Activated T-cell treated with anti-CD3 and anti-CD28 coated beads, Interleukin-2, amount 50 U/mL, for 48 hours (primary cell): Measurements from ENCODE around the gene SLC39A1.
"Not testable (repeated sequence)": the region's sequence is repeated elsewhere in the genome, so short reads cannot be mapped to it uniquely, and the experiment has no call there.

ENCODE experiments used
- DNase-seq, 2 experiments: peaks; one replicate each; pipeline ENCODE4 v3.0.0-alpha.2; 2020

The SLC39A1 gene

GRCh38 chr1:153963030-153963849, at the start of gene SLC39A1:
TSS of gene SLC39A1 (minus strand) at chr1:153963537. CDS start at chr1:153962715, 822 bp downstream.
- peak; percentile 98 to 99 for DNase-seq

- not testable (repeated sequence) for DNase-seq
Measured at GRCh38 chr1:154012543-154012942, 49.2 kb upstream of the SLC39A1 start.

- DNase-seq: no peak
Measured at GRCh38 chr1:154012129-154012528, 48.8 kb upstream of the SLC39A1 start.

DNA sequence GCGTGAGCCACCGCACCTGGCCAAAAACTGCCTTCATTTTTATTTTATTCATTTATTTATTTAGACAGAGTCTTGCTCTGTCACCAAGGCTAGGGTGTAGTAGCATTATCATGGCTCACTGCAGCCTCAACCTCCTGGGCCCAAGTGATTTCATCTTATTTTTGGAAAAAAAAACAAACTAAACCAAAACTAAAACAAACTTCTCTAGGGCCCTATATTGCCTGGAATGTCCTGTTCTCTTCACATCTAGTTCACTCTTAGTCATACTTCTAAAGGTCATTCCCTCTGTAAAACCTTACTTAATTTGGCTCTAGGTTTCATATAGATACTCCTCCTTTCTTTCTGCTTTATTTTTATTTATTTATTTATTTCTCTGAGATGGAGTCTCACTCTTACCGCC, 42.8 kb upstream of the SLC39A1 start:
- no peak for DNase-seq

DNA sequence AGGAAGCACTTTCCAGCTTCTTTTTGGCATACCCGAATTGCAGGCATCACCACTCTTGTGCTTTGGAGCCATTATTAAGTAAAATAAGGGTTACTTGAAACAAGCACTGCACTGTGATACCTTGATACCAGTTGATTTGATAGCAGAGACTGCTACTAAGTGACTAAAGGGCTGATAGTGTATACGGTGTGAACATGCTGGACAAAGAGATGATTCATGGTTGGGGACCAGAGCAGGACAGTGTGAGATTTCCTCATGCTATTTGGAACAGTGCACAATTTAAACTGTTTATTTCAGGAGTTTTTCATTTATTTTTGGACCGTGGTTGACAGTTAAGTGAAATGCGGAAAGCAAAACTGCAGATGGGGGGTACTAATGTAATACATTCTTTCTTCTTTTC, 37.1 kb upstream of the SLC39A1 start:
- DNase-seq: no peak

DNA sequence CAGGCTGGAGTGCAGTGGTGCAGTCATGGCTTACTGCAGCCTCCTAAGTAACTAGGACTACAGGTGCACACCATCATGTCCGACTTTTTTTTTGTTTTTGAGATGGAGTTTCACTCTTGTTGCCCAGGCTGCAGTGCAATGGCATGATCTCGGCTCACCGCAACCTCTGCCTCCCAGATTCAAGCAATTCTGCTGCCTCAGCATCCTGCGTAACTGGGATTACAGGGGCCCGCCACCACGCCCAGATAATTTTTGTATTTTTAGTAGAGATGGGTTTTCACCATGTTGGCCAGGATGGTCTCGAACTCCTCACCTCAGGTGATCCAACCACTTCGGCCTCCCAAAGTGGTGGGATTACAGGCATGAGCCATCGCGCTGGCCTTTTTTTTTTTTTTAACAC, 33.5 kb upstream of the SLC39A1 start:
- not testable (repeated sequence) for DNase-seq

DNA sequence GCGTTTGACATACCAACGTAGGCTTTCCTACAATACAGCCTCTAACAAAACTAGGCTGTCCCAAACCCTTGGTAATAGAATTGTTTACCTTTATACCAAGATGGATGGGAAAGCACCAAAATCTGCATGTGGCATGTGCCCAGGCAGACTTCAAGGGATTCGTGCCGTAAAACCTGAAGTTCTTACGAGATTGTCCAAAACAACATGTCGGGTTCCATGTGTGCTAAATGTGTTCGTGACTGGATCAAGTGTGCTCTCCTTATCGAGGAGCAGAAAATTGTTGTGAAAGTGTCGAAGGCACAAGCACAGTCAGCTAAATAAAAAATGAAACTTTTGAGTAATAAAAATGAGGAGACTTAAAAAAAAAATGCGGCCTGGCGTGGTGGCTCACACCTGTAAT, 32.3 kb upstream of the SLC39A1 start:
- no peak for DNase-seq

GRCh38 chr1:153995202-153995601, 31.9 kb upstream of the SLC39A1 start:
- DNase-seq: no peak

- no peak for DNase-seq
Measured at GRCh38 chr1:153991806-153992205, 28.5 kb upstream of the SLC39A1 start.

- DNase-seq: no peak
Measured at GRCh38 chr1:153991151-153991630, 27.9 kb upstream of the SLC39A1 start.

DNA sequence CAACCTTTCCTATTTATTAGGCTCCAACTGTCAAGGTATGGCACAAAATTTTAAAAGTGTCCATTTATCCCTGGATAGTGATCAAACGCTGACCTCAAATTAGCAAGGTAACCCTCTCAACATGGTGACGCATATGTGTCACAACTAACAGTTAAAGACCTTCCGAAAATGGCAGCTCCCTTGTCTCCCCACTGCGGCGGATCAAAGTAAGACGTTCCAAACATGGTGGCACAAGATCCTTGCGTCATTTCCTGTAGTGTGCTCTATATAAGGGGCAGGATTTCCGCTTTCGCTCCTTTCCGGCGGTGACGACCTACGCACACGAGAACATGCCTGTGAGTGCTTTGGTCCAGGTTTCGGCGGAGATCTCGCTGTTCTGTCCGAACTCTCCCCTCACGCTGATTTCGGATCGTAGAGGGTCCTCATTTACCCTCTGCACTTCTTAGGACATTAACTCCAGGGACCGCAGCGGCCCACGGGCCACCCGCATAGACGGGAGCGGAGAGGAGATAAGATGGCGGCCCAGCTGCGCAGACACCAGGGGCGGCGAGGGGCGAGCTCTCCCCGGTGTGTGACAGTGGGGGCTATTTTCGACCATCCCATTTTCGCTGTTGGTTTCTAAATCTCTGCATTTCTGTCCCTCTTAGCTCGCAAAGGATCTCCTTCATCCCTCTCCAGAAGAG, 27.3 kb upstream of the SLC39A1 start, which contains the start of gene RPS27:
Gene RPS27 (plus strand): TSS at position 295 of the 683 bp plus-strand sequence. CDS start 35 bp downstream, at position 330.
- DNase-seq: peak; percentile 90 to 91

GRCh38 chr1:153987621-153988020, 24.3 kb upstream of the SLC39A1 start:
- DNase-seq: no peak

- peak; percentile 48 to 55 for DNase-seq
Measured at GRCh38 chr1:153985941-153986761, 22.8 kb upstream of the SLC39A1 start, which contains the start of gene RAB13. TSS of gene RAB13 (minus strand) at chr1:153986339. CDS start at chr1:153986236, 103 bp downstream.

GRCh38 chr1:153985341-153985912, 22.1 kb upstream of the SLC39A1 start:
- DNase-seq: peak; percentile 64 to 75

GRCh38 chr1:153984123-153984894, 21.0 kb upstream of the SLC39A1 start:
- DNase-seq: no peak

DNA sequence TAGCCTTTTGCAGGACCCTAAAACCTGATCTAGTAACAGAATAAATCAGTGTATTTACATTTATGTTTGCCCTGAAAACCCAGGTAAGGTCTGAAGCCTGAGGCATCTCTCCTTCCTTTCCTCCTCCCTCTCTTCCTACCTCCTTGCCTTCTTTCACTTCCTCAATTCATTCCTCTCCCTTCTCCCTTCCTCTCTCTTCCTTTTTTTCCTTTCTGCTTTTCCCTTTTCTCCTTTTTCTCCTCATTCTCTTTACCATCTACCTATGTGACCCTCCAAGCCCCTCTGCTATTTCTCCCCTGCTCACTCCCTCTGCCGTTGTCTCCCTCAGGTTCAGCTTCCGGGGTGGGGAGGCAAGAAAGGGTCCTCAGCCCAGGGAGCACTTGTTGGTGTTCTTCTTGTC, 18.4 kb upstream of the SLC39A1 start:
- DNase-seq: not testable (repeated sequence)

GRCh38 chr1:153979091-153979490, 15.8 kb upstream of the SLC39A1 start:
- DNase-seq: not testable (repeated sequence)

- no peak for DNase-seq
Measured at GRCh38 chr1:153978274-153978909, 15.1 kb upstream of the SLC39A1 start.

DNA sequence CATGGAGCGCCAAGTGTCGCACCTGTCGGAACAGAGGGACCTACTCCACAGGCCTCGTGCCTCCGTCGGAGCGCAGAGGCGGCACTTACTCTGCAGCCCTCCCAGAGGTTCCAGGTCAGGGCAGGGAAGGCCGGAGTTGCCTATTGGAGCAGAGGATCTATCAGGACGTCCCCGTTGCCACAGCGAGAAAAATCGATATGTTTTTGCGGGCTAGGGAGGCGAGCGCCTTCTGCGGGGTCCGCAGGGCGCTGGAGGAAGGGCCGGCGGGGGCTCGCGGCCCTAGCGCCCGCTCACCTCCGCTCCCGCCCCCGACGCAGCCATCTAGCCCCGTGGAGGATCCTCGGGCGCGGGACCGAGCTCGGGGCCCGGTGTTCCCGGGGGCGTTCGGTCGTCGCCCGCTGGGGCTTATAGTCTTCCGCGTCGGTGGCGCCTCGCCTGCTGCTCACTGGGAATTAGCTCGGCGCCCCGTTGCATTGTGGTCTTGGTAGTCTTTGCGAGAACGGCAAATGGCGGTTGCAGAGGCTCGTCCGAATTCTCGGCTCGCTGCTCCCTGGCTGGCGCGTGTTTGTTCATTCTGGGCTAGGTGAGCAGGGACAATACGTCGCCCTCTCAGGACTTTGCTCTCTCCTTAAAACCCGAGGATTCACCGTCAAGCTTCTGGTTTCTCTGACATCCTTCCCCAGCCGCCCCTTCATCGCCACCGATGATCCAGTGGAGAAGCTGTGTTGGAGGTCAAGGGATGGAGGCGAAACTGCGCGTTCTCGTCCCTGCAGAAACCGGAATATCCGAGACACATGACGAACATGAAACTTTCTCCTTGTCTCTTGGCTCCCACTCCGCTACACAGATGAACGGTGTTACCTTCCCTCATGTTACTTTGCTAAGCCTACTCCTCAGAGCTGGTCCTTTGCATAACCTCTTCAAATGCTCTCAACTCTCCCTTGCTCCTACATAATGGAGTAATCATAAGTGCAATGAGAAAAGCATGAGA, 14.2 kb upstream of the SLC39A1 start, which contains the start of gene JTB:
Gene JTB (minus strand): TSS at position 425 of the 991 bp plus-strand sequence. CDS start 422 bp downstream, at position 3.
- DNase-seq: peak; percentile 88 to 89

DNA sequence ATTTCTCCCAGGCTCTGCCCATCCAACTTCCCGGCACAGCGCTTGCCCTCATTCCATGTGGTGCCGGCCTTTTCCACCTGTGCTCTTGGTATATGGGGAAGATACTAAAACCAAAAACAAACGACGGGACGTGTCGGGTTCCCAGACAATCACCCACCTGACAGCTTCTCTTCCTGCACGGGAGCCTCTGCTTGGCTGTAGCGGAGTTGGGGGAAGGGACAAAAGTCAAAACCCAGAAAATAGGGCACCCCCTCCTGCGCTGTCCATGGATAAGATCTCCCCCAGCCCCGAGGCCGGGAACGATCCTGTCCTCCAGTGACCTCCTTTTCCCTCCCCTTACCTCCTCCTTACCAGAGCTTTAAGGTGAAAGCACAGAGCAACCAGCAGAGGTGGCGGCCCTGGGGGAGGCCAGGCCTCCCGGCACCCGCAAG, 13.5 kb upstream of the SLC39A1 start:
- no peak for DNase-seq
